ENCODE results near the gene ACO1.

Gene ACO1

GRCh38 chr9:32406046-32406445 lies 21.6 kb downstream of the ACO1 start:
- Mint-ChIP-seq H3K4me1 (no peaks in the 10 kb centered on the region), H3K27ac (ENCODE audit: low read depth) (no peak overlapping the region), H3K27me3 (no peaks in the 10 kb centered on the region), H3K36me3 (ENCODE audit: insufficient read depth) (peaks cover 14% of the 10 kb centered on the region), H3K9me3 (no peaks in the 10 kb centered on the region), H3K4me3 (no peak overlapping the region)
- no peak for ATAC-seq (replicated peaks; ENCODE audit: extremely low read depth, poor library complexity, severe bottlenecking)
- DNase-seq (ENCODE audit: low spot score in 2 of 2), result no peak

DNA sequence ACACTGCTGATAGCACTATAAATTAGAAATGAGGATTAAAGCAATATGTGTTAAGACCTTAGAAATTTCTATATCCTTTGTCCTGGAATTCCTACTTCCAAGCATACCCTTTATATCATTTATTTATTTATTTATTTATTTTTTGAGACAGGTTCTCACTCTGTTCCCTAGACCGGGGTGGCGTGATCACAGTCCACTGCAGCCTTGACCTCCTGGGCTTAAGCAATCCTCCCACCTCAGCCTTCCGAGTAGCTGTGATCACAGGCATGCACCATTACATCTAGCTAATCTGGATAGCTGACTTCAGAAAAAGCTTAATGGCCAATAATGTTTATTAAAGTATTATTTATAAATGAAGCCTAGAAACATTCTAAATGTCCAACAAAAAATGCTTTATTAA lies 27.3 kb downstream of the ACO1 start:
- ATAC-seq (replicated peaks; ENCODE audit: extremely low read depth, poor library complexity, severe bottlenecking) (no peak), DNase-seq (ENCODE audit: low spot score in 2 of 2) (no peak)
- peaks cover 15% of the 10 kb centered on the region for H3K36me3 Mint-ChIP-seq (ENCODE audit: insufficient read depth)
- H3K4me1 Mint-ChIP-seq, result no peaks in the 10 kb centered on the region
- no peak overlapping the region for H3K27ac Mint-ChIP-seq (ENCODE audit: low read depth)
- no peak overlapping the region for H3K4me3 Mint-ChIP-seq
- no peaks in the 10 kb centered on the region for H3K9me3 Mint-ChIP-seq
- H3K27me3 Mint-ChIP-seq, result no peaks in the 10 kb centered on the region

GRCh38 chr9:32412440-32412839 lies 28.0 kb downstream of the ACO1 start:
- no peaks in the 10 kb centered on the region for H3K9me3 Mint-ChIP-seq
- ATAC-seq (replicated peaks; ENCODE audit: extremely low read depth, poor library complexity, severe bottlenecking) (no peak), DNase-seq (ENCODE audit: low spot score in 2 of 2) (no peak)
- H3K27ac Mint-ChIP-seq (ENCODE audit: low read depth), result no peak overlapping the region
- peaks cover 12% of the 10 kb centered on the region for H3K36me3 Mint-ChIP-seq (ENCODE audit: insufficient read depth)
- no peak overlapping the region for H3K4me3 Mint-ChIP-seq
- H3K4me1 Mint-ChIP-seq, result no peaks in the 10 kb centered on the region
- no peaks in the 10 kb centered on the region for H3K27me3 Mint-ChIP-seq

- H3K4me1 Mint-ChIP-seq, result no peaks in the 10 kb centered on the region
- no peak overlapping the region for H3K27ac Mint-ChIP-seq (ENCODE audit: low read depth)
- ATAC-seq (replicated peaks; ENCODE audit: extremely low read depth, poor library complexity, severe bottlenecking), result no peak
- H3K36me3 Mint-ChIP-seq (ENCODE audit: insufficient read depth), result peaks cover 4% of the 10 kb centered on the region
- no peak for DNase-seq (ENCODE audit: low spot score in 2 of 2)
- no peaks in the 10 kb centered on the region for H3K9me3 Mint-ChIP-seq
- H3K4me3 Mint-ChIP-seq, result no peak overlapping the region
- H3K27me3 Mint-ChIP-seq, result no peaks in the 10 kb centered on the region
Measured at GRCh38 chr9:32413424-32413823, 29.0 kb downstream of the ACO1 start.

DNA sequence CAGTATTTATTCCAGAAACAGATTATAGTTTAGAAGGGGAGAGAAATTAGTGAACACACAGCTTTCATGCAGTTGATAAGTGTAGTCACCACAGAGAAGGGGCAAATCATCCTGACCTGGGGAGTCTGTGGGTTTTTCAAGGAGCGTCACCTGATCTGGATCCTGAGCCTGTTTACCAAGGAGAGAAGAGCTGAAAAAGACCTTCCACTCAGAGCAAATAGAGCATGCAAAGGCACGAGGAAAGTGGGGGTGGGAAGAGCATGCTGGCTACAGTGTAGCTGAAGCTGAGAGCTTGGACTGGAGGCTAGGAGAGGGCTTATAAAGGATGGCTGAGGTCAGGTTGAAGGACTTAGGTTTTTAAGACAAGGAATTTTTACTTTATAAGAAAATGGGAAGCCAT lies 30.4 kb downstream of the ACO1 start:
- H3K27ac Mint-ChIP-seq (ENCODE audit: low read depth), result no peak overlapping the region
- no peak for DNase-seq (ENCODE audit: low spot score in 2 of 2)
- ATAC-seq (replicated peaks; ENCODE audit: extremely low read depth, poor library complexity, severe bottlenecking), result no peak
- no peaks in the 10 kb centered on the region for H3K27me3 Mint-ChIP-seq
- H3K9me3 Mint-ChIP-seq, result no peaks in the 10 kb centered on the region
- peaks cover 6% of the 10 kb centered on the region for H3K36me3 Mint-ChIP-seq (ENCODE audit: insufficient read depth)
- H3K4me3 Mint-ChIP-seq, result no peak overlapping the region
- H3K4me1 Mint-ChIP-seq, result no peaks in the 10 kb centered on the region

GRCh38 chr9:32419921-32420320 lies 35.5 kb downstream of the ACO1 start:
- H3K27me3 Mint-ChIP-seq, result no peaks in the 10 kb centered on the region
- no peak overlapping the region for H3K27ac Mint-ChIP-seq (ENCODE audit: low read depth)
- no peaks in the 10 kb centered on the region for H3K4me1 Mint-ChIP-seq
- ATAC-seq (replicated peaks; ENCODE audit: extremely low read depth, poor library complexity, severe bottlenecking), result no peak
- peaks cover 9% of the 10 kb centered on the region for H3K36me3 Mint-ChIP-seq (ENCODE audit: insufficient read depth)
- no peak overlapping the region for H3K4me3 Mint-ChIP-seq
- no peaks in the 10 kb centered on the region for H3K9me3 Mint-ChIP-seq
- no peak for DNase-seq (ENCODE audit: low spot score in 2 of 2)

DNA sequence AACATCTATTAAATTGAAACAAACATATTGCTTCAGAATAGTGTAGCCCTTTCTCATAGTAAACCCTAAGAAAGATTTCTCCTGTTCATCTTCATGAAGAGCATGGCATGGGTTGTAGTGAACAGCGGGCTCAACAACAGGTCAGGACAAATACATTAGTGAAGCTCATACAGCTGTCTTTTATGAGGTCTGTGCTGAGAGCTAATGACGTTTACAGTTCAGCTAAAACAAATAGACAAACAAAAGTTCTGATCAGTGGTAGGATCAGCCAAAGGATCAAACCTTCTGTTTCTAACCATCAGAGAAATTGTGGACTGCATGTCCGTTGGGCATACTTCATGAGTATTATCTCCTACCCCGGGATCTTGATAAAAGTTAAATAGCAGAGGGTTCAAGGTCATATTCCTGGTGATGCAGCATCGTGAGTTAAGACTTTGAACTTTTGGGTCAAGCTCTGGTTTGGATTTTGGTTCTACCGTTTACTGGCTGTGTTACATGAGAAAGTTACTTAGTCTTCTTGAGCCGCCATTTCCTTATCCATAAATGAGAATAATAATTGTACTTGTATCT lies 37.9 kb downstream of the ACO1 start:
- Mint-ChIP-seq H3K4me3 (no peak overlapping the region), H3K4me1 (no peaks in the 10 kb centered on the region), H3K27me3 (no peaks in the 10 kb centered on the region), H3K36me3 (ENCODE audit: insufficient read depth) (peaks cover 14% of the 10 kb centered on the region), H3K27ac (ENCODE audit: low read depth) (no peak overlapping the region), H3K9me3 (no peaks in the 10 kb centered on the region)
- ATAC-seq (replicated peaks; ENCODE audit: extremely low read depth, poor library complexity, severe bottlenecking) (no peak), DNase-seq (ENCODE audit: low spot score in 2 of 2) (no peak)

- Mint-ChIP-seq H3K4me1 (no peaks in the 10 kb centered on the region), H3K27me3 (no peaks in the 10 kb centered on the region), H3K4me3 (no peak overlapping the region), H3K9me3 (no peaks in the 10 kb centered on the region), H3K27ac (ENCODE audit: low read depth) (no peak overlapping the region), H3K36me3 (ENCODE audit: insufficient read depth) (peaks cover 14% of the 10 kb centered on the region)
- no peak for ATAC-seq (replicated peaks; ENCODE audit: extremely low read depth, poor library complexity, severe bottlenecking)
- DNase-seq (ENCODE audit: low spot score in 2 of 2), result no peak
Measured at GRCh38 chr9:32423371-32423770, 38.9 kb downstream of the ACO1 start.

GRCh38 chr9:32424616-32425015 lies 40.2 kb downstream of the ACO1 start:
- no peak for ATAC-seq (replicated peaks; ENCODE audit: extremely low read depth, poor library complexity, severe bottlenecking)
- no peaks in the 10 kb centered on the region for H3K9me3 Mint-ChIP-seq
- no peak for DNase-seq (ENCODE audit: low spot score in 2 of 2)
- no peaks in the 10 kb centered on the region for H3K4me1 Mint-ChIP-seq
- no peak overlapping the region for H3K4me3 Mint-ChIP-seq
- no peak overlapping the region for H3K27ac Mint-ChIP-seq (ENCODE audit: low read depth)
- H3K27me3 Mint-ChIP-seq, result no peaks in the 10 kb centered on the region
- peaks cover 12% of the 10 kb centered on the region for H3K36me3 Mint-ChIP-seq (ENCODE audit: insufficient read depth)

DNA sequence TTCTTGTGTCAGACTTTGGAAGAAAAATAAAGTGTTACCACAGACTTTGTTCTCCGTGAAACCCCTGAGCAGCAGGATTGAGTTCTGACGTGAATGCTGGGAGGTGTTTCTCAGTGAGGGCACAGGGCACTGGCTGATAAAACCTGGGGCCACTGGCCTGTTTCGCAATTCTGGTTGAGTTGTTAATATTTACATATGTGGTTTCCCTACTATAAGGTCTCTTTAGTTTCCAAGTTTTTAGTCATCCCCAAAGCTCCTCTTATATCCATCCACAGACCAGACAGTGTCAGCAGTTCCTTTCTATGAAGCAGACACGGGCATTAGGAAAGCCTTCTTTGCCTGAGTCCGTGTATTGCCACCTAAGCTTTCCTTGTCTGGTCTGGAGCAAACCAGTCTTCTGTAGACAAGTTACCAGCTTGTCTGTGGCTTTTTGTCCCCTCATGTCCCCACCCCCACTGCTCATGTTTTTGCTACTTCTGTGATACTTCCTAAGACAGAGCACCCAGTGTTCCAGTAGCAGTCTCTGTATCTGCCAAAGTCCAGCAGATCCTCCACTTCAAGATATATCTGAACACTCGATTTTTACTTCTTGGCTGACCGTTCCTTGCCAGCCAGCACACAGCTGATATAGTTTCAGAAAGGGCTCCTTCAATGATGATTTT lies 42.0 kb downstream of the ACO1 start:
- Mint-ChIP-seq H3K27me3 (no peaks in the 10 kb centered on the region), H3K9me3 (no peaks in the 10 kb centered on the region), H3K36me3 (ENCODE audit: insufficient read depth) (peaks cover 14% of the 10 kb centered on the region), H3K4me3 (no peak overlapping the region), H3K4me1 (no peaks in the 10 kb centered on the region), H3K27ac (ENCODE audit: low read depth) (no peak overlapping the region)
- no peak for ATAC-seq (replicated peaks; ENCODE audit: extremely low read depth, poor library complexity, severe bottlenecking)
- no peak for DNase-seq (ENCODE audit: low spot score in 2 of 2)

DNA sequence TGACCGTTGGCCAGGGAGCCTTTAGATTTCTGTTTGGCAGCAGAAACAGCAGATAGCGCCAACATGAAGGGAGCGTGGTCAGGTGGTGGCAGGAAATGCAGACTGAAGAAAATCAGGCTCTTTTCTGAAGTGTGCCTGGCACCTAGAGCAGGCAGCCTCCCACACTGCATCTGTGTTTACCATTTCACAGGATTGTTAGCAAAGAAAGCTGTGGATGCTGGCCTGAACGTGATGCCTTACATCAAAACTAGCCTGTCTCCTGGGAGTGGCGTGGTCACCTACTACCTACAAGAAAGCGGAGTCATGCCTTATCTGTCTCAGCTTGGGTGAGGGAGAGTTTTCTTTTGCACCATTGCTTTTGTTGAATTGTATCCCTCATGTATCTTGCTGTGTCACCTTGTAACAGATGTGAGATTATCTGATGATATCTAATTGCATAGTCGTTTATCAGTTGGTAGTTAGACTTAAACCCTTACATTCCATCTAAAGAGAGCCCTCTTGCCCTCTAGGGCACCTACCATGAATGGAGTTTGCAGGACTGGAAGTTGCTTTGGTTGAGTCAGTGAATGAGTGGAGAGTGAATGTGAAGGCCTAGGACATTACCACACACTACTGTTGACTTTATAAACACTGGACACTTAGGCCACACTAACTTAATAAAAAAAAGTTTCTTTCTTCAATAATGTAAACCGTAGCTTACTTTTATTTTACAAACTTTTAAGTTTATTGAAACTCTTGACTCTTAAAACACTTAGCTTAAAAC lies 42.8 kb downstream of the ACO1 start:
- H3K4me1 Mint-ChIP-seq, result peaks cover 5% of the 10 kb centered on the region
- H3K27me3 Mint-ChIP-seq, result no peaks in the 10 kb centered on the region
- H3K4me3 Mint-ChIP-seq, result no peak overlapping the region
- ATAC-seq (replicated peaks; ENCODE audit: extremely low read depth, poor library complexity, severe bottlenecking) (no peak), DNase-seq (ENCODE audit: low spot score in 2 of 2) (no peak)
- H3K36me3 Mint-ChIP-seq (ENCODE audit: insufficient read depth), result peaks cover 14% of the 10 kb centered on the region
- H3K9me3 Mint-ChIP-seq, result no peaks in the 10 kb centered on the region
- no peak overlapping the region for H3K27ac Mint-ChIP-seq (ENCODE audit: low read depth)

- Mint-ChIP-seq H3K4me3 (no peak overlapping the region), H3K27me3 (no peaks in the 10 kb centered on the region), H3K36me3 (ENCODE audit: insufficient read depth) (peaks cover 14% of the 10 kb centered on the region), H3K9me3 (no peaks in the 10 kb centered on the region), H3K4me1 (peaks cover 5% of the 10 kb centered on the region), H3K27ac (ENCODE audit: low read depth) (no peak overlapping the region)
- ATAC-seq (replicated peaks; ENCODE audit: extremely low read depth, poor library complexity, severe bottlenecking) (no peak), DNase-seq (ENCODE audit: low spot score in 2 of 2) (no peak)
Measured at GRCh38 chr9:32430720-32431119, 46.3 kb downstream of the ACO1 start.

DNA sequence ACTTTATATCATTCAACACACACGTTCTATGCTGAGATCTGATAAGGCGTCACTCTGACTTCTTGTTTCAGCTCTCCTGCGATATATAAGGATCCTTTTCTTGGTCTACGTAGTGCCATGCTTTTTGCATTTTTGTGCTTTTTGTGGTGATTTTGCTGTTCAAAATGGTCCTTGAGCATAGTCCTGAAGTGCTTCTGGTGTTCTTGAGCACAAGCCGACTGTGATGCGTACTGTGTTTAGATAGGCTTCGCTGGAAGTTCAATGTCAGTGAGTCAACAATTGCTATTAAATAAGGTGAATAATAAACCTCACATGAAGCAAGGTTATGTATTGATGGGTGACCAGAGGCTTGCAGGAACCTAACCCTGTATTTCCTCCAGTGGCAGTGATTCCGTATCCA lies 46.8 kb downstream of the ACO1 start:
- ATAC-seq (replicated peaks; ENCODE audit: extremely low read depth, poor library complexity, severe bottlenecking), result no peak
- peaks cover 5% of the 10 kb centered on the region for H3K4me1 Mint-ChIP-seq
- no peak overlapping the region for H3K27ac Mint-ChIP-seq (ENCODE audit: low read depth)
- DNase-seq (ENCODE audit: low spot score in 2 of 2), result no peak
- H3K36me3 Mint-ChIP-seq (ENCODE audit: insufficient read depth), result peaks cover 14% of the 10 kb centered on the region
- no peak overlapping the region for H3K4me3 Mint-ChIP-seq
- no peaks in the 10 kb centered on the region for H3K27me3 Mint-ChIP-seq
- no peaks in the 10 kb centered on the region for H3K9me3 Mint-ChIP-seq

All from central memory CD8-positive, alpha-beta T cell (primary cell).